Panc1 (cell line): ENCODE data around the gene TECPR1. TPM values are rescaled to one million over a fixed set of nuclear protein-coding genes. Genes with fewer than 3 reads are reported as not detected.

Experiments
- ATAC-seq: fragments of 200-7000 bp; cut with Tn5 transposase; 2 replicates; pipeline ENCODE4 v1.9.1; 2020; ENCODE audit warnings: mild to moderate bottlenecking, moderate library complexity
- BruUV-seq: library from RNA; stranded (reverse); fragments of 400-500 nt; replicated peaks from 2 replicates; lab custom pipeline; 2021; lab: Mats Ljungman, UMichigan
- CTCF ChIA-PET: fragments of 300-600 bp; sonication (Branson Sonifier 250); formaldehyde crosslinking; loops from one replicate; lab custom pipeline; 2022; ENCODE audit warnings: antibody characterized with exemption; lab: Charles Lee
- POLR2A ChIA-PET: fragments of 300-600 bp; sonication (Branson Sonifier 250); formaldehyde crosslinking; loops from one replicate; lab custom pipeline; 2022; ENCODE audit warnings: antibody characterized with exemption; lab: Charles Lee
- DNase-seq: peaks from one replicate; pipeline ENCODE4 v3.0.0-alpha.2; 2010; ENCODE audit warnings: low read depth, low spot score
- H3K27ac ChIP-seq: 2 replicates; pipeline ENCODE4 v1.5.1; 2011; ENCODE audit warnings: mild to moderate bottlenecking, low read length, inconsistent platforms
- H3K27me3 ChIP-seq: fragments of 200-500 bp; sonication (Bioruptor generic); 2 replicates; pipeline ENCODE4 v1.6.0; 2014; ENCODE audit warnings: low read length, inconsistent platforms; ENCODE audit not compliant: control insufficient read depth, insufficient read depth
- H3K36me3 ChIP-seq: fragments of 200-500 bp; sonication (Bioruptor generic); 2 replicates; pipeline ENCODE4 v1.5.1; 2014; ENCODE audit warnings: inconsistent platforms, mild to moderate bottlenecking, low read length, moderate library complexity; ENCODE audit not compliant: control insufficient read depth, insufficient read depth
- H3K4me1 ChIP-seq: 2 replicates; pipeline ENCODE4 v1.5.1; 2011; ENCODE audit warnings: inconsistent platforms, mild to moderate bottlenecking, low read length, moderate library complexity; ENCODE audit not compliant: control insufficient read depth, insufficient read depth
- H3K4me3 ChIP-seq, 2 experiments: 2 replicates each; pipeline ENCODE4 v1.5.1; 2011 to 2012; ENCODE audit warnings: low read depth in 2 of 2, low read length in 2 of 2, mild to moderate bottlenecking in 2 of 2, inconsistent platforms in 1 of 2, moderate library complexity in 1 of 2
- H3K9me3 ChIP-seq: fragments of 200-500 bp; sonication (Bioruptor generic); 2 replicates; pipeline ENCODE4 v1.5.1; 2014; ENCODE audit warnings: low read depth, mild to moderate bottlenecking, inconsistent platforms, low read length, moderate library complexity; ENCODE audit not compliant: control insufficient read depth, insufficient read depth
- CTCF ChIP-seq: fragments of 450-650 bp; IDR thresholded peaks from 2 replicates; pipeline ENCODE4 v1.5.1; 2017; ENCODE audit warnings: mild to moderate bottlenecking
- POLR2AphosphoS5 ChIP-seq: IDR thresholded peaks from 2 replicates; pipeline ENCODE4 v1.6.1; 2012; ENCODE audit warnings: mild to moderate bottlenecking, low read depth, low read length, moderate library complexity
- REST ChIP-seq, 2 experiments: IDR thresholded peaks; 2 replicates each; pipeline ENCODE4 v1.6.1; 2011 to 2012; ENCODE audit warnings: low read depth in 2 of 2, control low read depth in 1 of 2, low read length in 1 of 2, mild to moderate bottlenecking in 1 of 2, moderate library complexity in 1 of 2; ENCODE audit not compliant: insufficient read depth in 1 of 2
- SIN3A ChIP-seq: IDR thresholded peaks from 2 replicates; pipeline ENCODE4 v1.6.1; 2012; ENCODE audit warnings: low read depth, mild to moderate bottlenecking, low read length, moderate library complexity, borderline replicate concordance; ENCODE audit not compliant: insufficient read depth
- TCF7L2 ChIP-seq: IDR thresholded peaks from 2 replicates; pipeline ENCODE4 v1.6.1; 2011; ENCODE audit warnings: mild to moderate bottlenecking, low read depth, low read length, inconsistent platforms
- in situ Hi-C: cut with HindIII; loops from 2 replicates; pipeline ENCODE4 v1.10.0; 2016; ENCODE audit warnings: low sequenced_read_pairs, low pct_unique_long_range_greater_than_20kb
- intact Hi-C: fragments of 100-400 bp; cut with micrococcal nuclease; formaldehyde crosslinking; loops from one replicate; pipeline ENCODE4 v1.10.0; 2022; ENCODE audit not compliant: unreplicated experiment
- total RNA-seq: library from RNA; stranded (reverse); gene quantifications from one replicate; pipeline ENCODE4 v1.2.1, GENCODE V29; 2021; ENCODE audit not compliant: unreplicated experiment

TECPR1 gene
- total RNA-seq, 1 experiment from 2014 or later = 21.0 TPM

- H3K9me3 ChIP-seq = no peaks in the 10 kb centered on the region
- H3K4me1 ChIP-seq = no peaks in the 10 kb centered on the region
- ChIA-PET CTCF (no interaction called here), POLR2A (no interaction called here)
- no peaks in the 10 kb centered on the region for H3K27me3 ChIP-seq
- BruUV-seq = no TSS peak
- peak; percentile 63; the same call in 1 of the 2 replicates for ATAC-seq
- no peak for DNase-seq
- H3K36me3 ChIP-seq = no peaks in the 10 kb centered on the region
- intact Hi-C loops = no loop called here
- no peak overlapping the region for H3K27ac ChIP-seq
- TF ChIP-seq REST (IDR thresholded peaks at IDR 0.05; ENCODE audit: insufficient read depth in 1 of 2, low read depth in 2 of 2, low read length in 1 of 2) (no peak), CTCF (no peak), POLR2AphosphoS5 (no peak), TCF7L2 (no peak), SIN3A (no peak)
- in situ Hi-C loops = no loop called here
- H3K4me3 ChIP-seq = no peak overlapping the region
Measured at GRCh38 chr7:98266840-98267239, 14.8 kb upstream of the TECPR1 start.

GRCh38 chr7:98265841-98266271 is 13.8 kb upstream of the TECPR1 start:
- Histone ChIP-seq H3K27me3 (no peaks in the 10 kb centered on the region), H3K4me1 (no peaks in the 10 kb centered on the region), H3K9me3 (no peaks in the 10 kb centered on the region), H3K27ac (no peak overlapping the region), H3K4me3 (no peak overlapping the region), H3K36me3 (no peaks in the 10 kb centered on the region)
- TSS peak; percentile 47 for BruUV-seq
- ATAC-seq (peak; percentile 20; the same call in 1 of the 2 replicates), DNase-seq (no peak)
- ChIA-PET POLR2A (no interaction called here), CTCF (interaction anchor here (0.6 kb wide), 1 partner anchor 156 kb away, joined by 4 read pairs; no protein-coding TSS in a partner anchor)
- TF ChIP-seq TCF7L2 (no peak), SIN3A (no peak), CTCF (no peak), POLR2AphosphoS5 (no peak), REST (IDR thresholded peaks at IDR 0.05; ENCODE audit: insufficient read depth in 1 of 2, low read depth in 2 of 2, low read length in 1 of 2) (no peak)
- intact Hi-C loops = no loop called here
- in situ Hi-C loops = no loop called here
